Chondrocyte (in vitro differentiated cells): ENCODE measurements around the gene TMUB2. TPM values are rescaled to one million over a fixed set of nuclear protein-coding genes. Genes with fewer than 3 reads are reported as not detected.

ENCODE experiments used
- DNase-seq: peaks from one replicate; pipeline ENCODE4 v3.0.0; 2021; ENCODE audit warnings: mixed read lengths, low spot score
- H3K27ac Mint-ChIP-seq: one replicate; pipeline ENCODE4 v1.8.0; 2021; ENCODE audit warnings: mild to moderate bottlenecking, moderate library complexity, mixed read lengths; ENCODE audit not compliant: unreplicated experiment
- H3K27me3 Mint-ChIP-seq: 2 replicates; pipeline ENCODE4 v1.8.0; 2021; ENCODE audit warnings: low read depth, mixed read lengths
- H3K36me3 Mint-ChIP-seq: 2 replicates; pipeline ENCODE4 v1.8.0; 2021; ENCODE audit warnings: low read depth, mixed read lengths
- H3K4me1 Mint-ChIP-seq: 2 replicates; pipeline ENCODE4 v1.8.0; 2021; ENCODE audit warnings: low read depth, mild to moderate bottlenecking, mixed read lengths
- H3K4me3 Mint-ChIP-seq: one replicate; pipeline ENCODE4 v1.8.0; 2021; ENCODE audit warnings: mild to moderate bottlenecking, moderate library complexity, mixed read lengths; ENCODE audit not compliant: unreplicated experiment
- H3K9me3 Mint-ChIP-seq: 2 replicates; pipeline ENCODE4 v1.8.0; 2021; ENCODE audit warnings: low read depth, mixed read lengths
- CTCF ChIP-seq: fragments of 200-600 bp; sonication (generic); IDR thresholded peaks from 2 replicates; pipeline ENCODE4 v1.5.0; 2021; ENCODE audit warnings: antibody characterized with exemption, mild to moderate bottlenecking, moderate library complexity
- total RNA-seq: library from RNA; stranded (reverse); gene quantifications from 3 replicates; pipeline ENCODE4 v1.2.1, GENCODE V29; 2021

The TMUB2 gene
- total RNA-seq, 1 donor from 2014 or later: 34.8 TPM

- Mint-ChIP-seq H3K9me3 (no peaks in the 10 kb centered on the region), H3K27me3 (no peaks in the 10 kb centered on the region), H3K4me1 (peaks cover 15% of the 10 kb centered on the region), H3K4me3 (no peak overlapping the region), H3K27ac (no peak overlapping the region), H3K36me3 (peaks cover 27% of the 10 kb centered on the region)
- no peak for DNase-seq
- no peak for TF ChIP-seq CTCF
Observed at GRCh38 chr17:44214230-44214494, 27.4 kb downstream of the TMUB2 start.

- Mint-ChIP-seq H3K27me3 (no peaks in the 10 kb centered on the region), H3K4me3 (no peak overlapping the region), H3K27ac (no peak overlapping the region), H3K4me1 (peaks cover 15% of the 10 kb centered on the region), H3K9me3 (no peaks in the 10 kb centered on the region), H3K36me3 (peaks cover 25% of the 10 kb centered on the region)
- no peak for DNase-seq
- TF ChIP-seq CTCF: no peak
Observed at GRCh38 chr17:44214896-44215295, 28.1 kb downstream of the TMUB2 start.

DNA sequence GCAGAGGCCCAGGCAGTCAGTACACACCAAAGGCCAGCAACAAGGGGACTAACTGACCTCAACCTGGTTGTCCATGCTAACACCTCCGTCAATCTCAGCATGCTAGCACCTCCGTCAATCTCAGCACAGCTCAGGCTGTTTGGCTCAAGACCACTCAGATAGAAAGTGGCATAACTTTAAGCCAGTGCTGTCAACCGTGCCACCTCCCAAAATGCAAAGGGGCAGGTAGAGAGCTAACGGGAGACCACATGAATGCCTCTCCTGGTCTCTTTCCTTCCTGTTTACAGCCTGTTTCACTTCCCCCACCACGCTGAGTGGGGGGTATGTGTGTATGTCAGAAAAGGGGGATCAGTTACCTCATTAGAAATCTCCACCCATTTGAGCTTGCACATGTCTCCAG is 29.4 kb downstream of the TMUB2 start:
- Mint-ChIP-seq H3K27me3 (no peaks in the 10 kb centered on the region), H3K4me1 (peaks cover 15% of the 10 kb centered on the region), H3K27ac (no peak overlapping the region), H3K36me3 (peaks cover 22% of the 10 kb centered on the region), H3K9me3 (no peaks in the 10 kb centered on the region), H3K4me3 (no peak overlapping the region)
- no peak for TF ChIP-seq CTCF
- no peak for DNase-seq

GRCh38 chr17:44216694-44217093 is 29.9 kb downstream of the TMUB2 start:
- peaks cover 20% of the 10 kb centered on the region for H3K4me1 Mint-ChIP-seq
- no peak for DNase-seq
- peak overlapping the region; percentile 33 for H3K4me3 Mint-ChIP-seq
- TF ChIP-seq CTCF: no peak
- peaks cover 22% of the 10 kb centered on the region for H3K36me3 Mint-ChIP-seq
- peak overlapping the region; percentile 17 for H3K27ac Mint-ChIP-seq
- no peaks in the 10 kb centered on the region for H3K27me3 Mint-ChIP-seq
- H3K9me3 Mint-ChIP-seq: no peaks in the 10 kb centered on the region

- H3K9me3 Mint-ChIP-seq: no peaks in the 10 kb centered on the region
- DNase-seq: no peak
- no peaks in the 10 kb centered on the region for H3K27me3 Mint-ChIP-seq
- no peak overlapping the region for H3K27ac Mint-ChIP-seq
- peaks cover 22% of the 10 kb centered on the region for H3K36me3 Mint-ChIP-seq
- TF ChIP-seq CTCF: no peak
- peak overlapping the region; percentile 70 for H3K4me3 Mint-ChIP-seq
- H3K4me1 Mint-ChIP-seq: peaks cover 29% of the 10 kb centered on the region
Observed at GRCh38 chr17:44217738-44218343, 31.1 kb downstream of the TMUB2 start.
